HepG2 (cell line): ENCODE data around the gene PPP1R9B. TPM values are rescaled to one million over a fixed set of nuclear protein-coding genes. Genes with fewer than 3 reads are reported as not detected.

Experiments used
- AGO1 ChIP-seq: fragments of 200-400 bp; formaldehyde crosslinking; IDR thresholded peaks from 2 replicates; pipeline ENCODE4 v1.6.1; 2017; ENCODE audit warnings: mild to moderate bottlenecking, low read depth, low read length, moderate library complexity; ENCODE audit not compliant: poor library complexity, severe bottlenecking
- ASH2L ChIP-seq: fragments of 300-600, 200-600 bp; sonication (generic); IDR thresholded peaks from 2 replicates; pipeline ENCODE4 v1.7.0; 2017; ENCODE audit warnings: low read depth, mild to moderate bottlenecking, moderate library complexity, mixed read lengths, low read length; ENCODE audit not compliant: insufficient read length
- ATF7 ChIP-seq, 2 experiments: fragments of 450-650 bp in 1 of 2; sonication (generic) in 1 of 2; formaldehyde crosslinking in 1 of 2; IDR thresholded peaks; 2 replicates each; pipeline versions ENCODE4 v1.4.0 to v1.6.1; 2016 to 2020; ENCODE audit warnings: antibody characterized with exemption in 1 of 2, mild to moderate bottlenecking in 1 of 2, missing genetic modification reagents in 1 of 2
- CEBPZ ChIP-seq: IDR thresholded peaks from 2 replicates; pipeline ENCODE4 v1.6.1; 2012; ENCODE audit warnings: low read length, improper control_type of control experiment
- DZIP1 ChIP-seq: sonication (generic); formaldehyde crosslinking; IDR thresholded peaks from 2 replicates; pipeline ENCODE4 v1.5.0; 2020; ENCODE audit warnings: mild to moderate bottlenecking, missing genetic modification reagents
- ERF ChIP-seq: IDR thresholded peaks from 2 replicates; pipeline ENCODE4 v1.6.1; 2018; ENCODE audit warnings: missing biosample characterization, missing genetic modification reagents
- HHEX ChIP-seq: IDR thresholded peaks from 2 replicates; pipeline ENCODE4 v1.6.1; 2016; ENCODE audit warnings: control low read depth
- MEIS2 ChIP-seq: sonication (generic); formaldehyde crosslinking; IDR thresholded peaks from 2 replicates; pipeline ENCODE4 v1.9.0; 2021; ENCODE audit warnings: mild to moderate bottlenecking, missing genetic modification reagents
- TCF7 ChIP-seq: sonication (generic); IDR thresholded peaks from 2 replicates; pipeline ENCODE4 v1.6.1; 2016; ENCODE audit warnings: antibody characterized with exemption, low read depth
- TRIM24 ChIP-seq: sonication (generic); formaldehyde crosslinking; IDR thresholded peaks from 2 replicates; pipeline ENCODE4 v1.8.0; 2022; ENCODE audit warnings: mild to moderate bottlenecking, missing genetic modification reagents
- YEATS4 ChIP-seq: sonication (generic); formaldehyde crosslinking; IDR thresholded peaks from 2 replicates; pipeline ENCODE4 v1.4.0; 2020; ENCODE audit warnings: missing genetic modification reagents, borderline replicate concordance
- ZNF280D ChIP-seq: sonication (generic); formaldehyde crosslinking; IDR thresholded peaks from 2 replicates; pipeline ENCODE4 v1.5.1; 2020; ENCODE audit warnings: mild to moderate bottlenecking, missing genetic modification reagents
- ZNF317 ChIP-seq: sonication (generic); formaldehyde crosslinking; IDR thresholded peaks from 2 replicates; pipeline ENCODE4 v1.5.0; 2020; ENCODE audit warnings: mild to moderate bottlenecking, missing genetic modification reagents
- ZNF510 ChIP-seq: sonication (generic); formaldehyde crosslinking; IDR thresholded peaks from 2 replicates; pipeline ENCODE4 v1.4.0; 2020; ENCODE audit warnings: low read depth, mild to moderate bottlenecking, missing genetic modification reagents
- ZNF562 ChIP-seq: sonication (generic); formaldehyde crosslinking; IDR thresholded peaks from 2 replicates; pipeline ENCODE4 v1.8.0; 2022; ENCODE audit warnings: missing genetic modification reagents, borderline replicate concordance
- ZNF567 ChIP-seq: sonication (generic); formaldehyde crosslinking; IDR thresholded peaks from 2 replicates; pipeline ENCODE4 v1.8.1; 2023; ENCODE audit warnings: mild to moderate bottlenecking, missing genetic modification reagents, borderline replicate concordance
- polyA plus RNA-seq, 8 experiments: library from polyadenylated mRNA; depleted of rRNA in 3 of 8; stranded (reverse) in 7 of 8; unstranded in 1 of 8; fragments of >200 nt; fragmentation: Illumina TruSeq in 4 of 8; extraction: Trizol in 4 of 8; gene quantifications; 2 replicates each; pipeline versions ENCODE4 v1.2.1 to v1.2.3, GENCODE V29; 2011 to 2016; ENCODE audit warnings: low read depth in 4 of 8, missing spikeins in 1 of 8, mixed read lengths in 1 of 8; ENCODE audit not compliant: insufficient read depth in 1 of 8
- total RNA-seq, 5 experiments: library from RNA; depleted of rRNA; stranded (reverse); fragments of >200 nt; fragmentation: Illumina TruSeq; extraction: Trizol; gene quantifications; 2 replicates each; pipeline ENCODE4 v1.2.3, GENCODE V29; 2016; ENCODE audit warnings: low read depth in 1 of 5
- TF ChIP-seq, protein P1 (sequence below), 2 experiments: sonication (generic) in 1 of 2; formaldehyde crosslinking in 1 of 2; IDR thresholded peaks; 2 replicates each; pipeline versions ENCODE4 v1.4.0 to v1.6.1; 2018 to 2020; ENCODE audit warnings: missing genetic modification reagents in 2 of 2, borderline replicate concordance in 1 of 2, low read depth in 1 of 2, mild to moderate bottlenecking in 1 of 2, missing biosample characterization in 1 of 2

PPP1R9B gene
- total and polyA plus RNA-seq, 2 of the 13 experiments (the other 11 are each of a cell fraction or from before 2014, with no cell fraction given) = 9.4 to 15.8 TPM

DNA sequence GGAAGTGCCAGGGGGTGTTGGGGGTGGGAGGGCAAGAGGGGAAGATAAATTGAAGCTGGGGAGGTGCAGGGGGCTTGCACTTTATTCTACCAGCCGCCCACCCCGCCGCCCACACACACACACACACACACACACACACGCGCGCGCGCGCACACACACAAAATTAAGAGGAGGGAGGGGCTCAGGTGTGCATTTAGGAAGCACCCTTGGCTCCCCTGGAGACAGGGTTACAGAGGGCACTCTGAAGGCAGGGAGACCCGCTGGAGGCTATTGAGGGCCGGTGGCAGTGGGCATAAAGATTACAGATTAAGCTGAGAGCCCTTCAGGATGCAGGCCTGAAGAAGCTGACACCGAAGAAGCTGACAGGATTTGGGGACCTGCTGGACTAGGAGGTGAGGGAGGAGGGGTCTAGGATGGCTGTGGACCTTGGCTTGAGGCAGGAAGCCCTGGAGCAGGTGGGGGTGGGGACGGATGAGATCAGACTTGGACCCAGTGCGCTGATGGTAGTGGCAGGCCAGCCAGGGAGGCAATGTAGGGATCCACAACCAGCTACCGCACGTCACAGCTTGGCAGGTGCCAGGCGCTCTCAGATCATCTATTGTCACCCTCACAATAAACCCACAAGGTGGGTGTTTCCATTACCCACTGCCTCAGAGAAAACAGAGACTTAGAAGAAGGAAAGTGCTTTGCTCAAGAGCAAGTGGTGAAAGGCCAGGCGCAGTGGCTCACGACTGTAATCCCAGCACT, 19.7 kb downstream of the PPP1R9B start (continued):
- TF ChIP-seq ASH2L = no peak
- no peak for TF ChIP-seq TRIM24 (CRISPR knock-in tag)
- TF ChIP-seq ZNF280D = no peak
- no peak for TF ChIP-seq AGO1
- no peak for TF ChIP-seq MEIS2
- no peak for TF ChIP-seq HHEX (CRISPR knock-in tag)
- 0 out of 2 replicates have a peak, but pooled peaks have one; percentile 6 for TF ChIP-seq YEATS4 (CRISPR knock-in tag)
- no peak for TF ChIP-seq ZNF317 (CRISPR knock-in tag)
- TF ChIP-seq ZNF510 (CRISPR knock-in tag) = no peak
- no peak for TF ChIP-seq ZNF567 (CRISPR knock-in tag)
- TF ChIP-seq ERF (CRISPR knock-in tag) = no peak
- TF ChIP-seq, protein P1, sequence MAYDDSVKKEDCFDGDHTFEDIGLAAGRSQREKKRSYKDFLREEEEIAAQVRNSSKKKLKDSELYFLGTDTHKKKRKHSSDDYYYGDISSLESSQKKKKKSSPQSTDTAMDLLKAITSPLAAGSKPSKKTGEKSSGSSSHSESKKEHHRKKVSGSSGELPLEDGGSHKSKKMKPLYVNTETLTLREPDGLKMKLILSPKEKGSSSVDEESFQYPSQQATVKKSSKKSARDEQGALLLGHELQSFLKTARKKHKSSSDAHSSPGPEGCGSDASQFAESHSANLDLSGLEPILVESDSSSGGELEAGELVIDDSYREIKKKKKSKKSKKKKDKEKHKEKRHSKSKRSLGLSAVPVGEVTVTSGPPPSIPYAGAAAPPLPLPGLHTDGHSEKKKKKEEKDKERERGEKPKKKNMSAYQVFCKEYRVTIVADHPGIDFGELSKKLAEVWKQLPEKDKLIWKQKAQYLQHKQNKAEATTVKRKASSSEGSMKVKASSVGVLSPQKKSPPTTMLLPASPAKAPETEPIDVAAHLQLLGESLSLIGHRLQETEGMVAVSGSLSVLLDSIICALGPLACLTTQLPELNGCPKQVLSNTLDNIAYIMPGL (CRISPR knock-in tag; IDR thresholded peaks at IDR 0.05; ENCODE audit: borderline replicate concordance in 1 of 2, low read depth in 1 of 2) = no peak
- TF ChIP-seq TCF7 = no peak
- TF ChIP-seq ZNF562 = no peak
- TF ChIP-seq CEBPZ = no peak
- 0 out of 2 replicates have a peak, but pooled peaks have one; percentile 1 for TF ChIP-seq ATF7 (IDR thresholded peaks at IDR 0.05)
- TF ChIP-seq ATF7 (CRISPR knock-in tag; IDR thresholded peaks at IDR 0.05) = no peak
- no peak for TF ChIP-seq DZIP1 (CRISPR knock-in tag)
